Kidney epithelial cell (primary cell): ENCODE measurements around the gene TMEM86B. TPM values are rescaled to one million over a fixed set of nuclear protein-coding genes. Genes with fewer than 3 reads are reported as not detected.

Experiments
- DNase-seq: peaks from one replicate; pipeline ENCODE4 v3.0.0-alpha.2; 2010; ENCODE audit warnings: low read depth
- H3K27me3 ChIP-seq: 2 replicates; pipeline ENCODE4 v1.6.0; 2011; ENCODE audit warnings: low read length; ENCODE audit not compliant: control insufficient read depth, insufficient read depth
- H3K36me3 ChIP-seq: 2 replicates; pipeline ENCODE4 v1.5.1; 2011; ENCODE audit warnings: low read length; ENCODE audit not compliant: control insufficient read depth, insufficient read depth
- H3K4me3 ChIP-seq: 2 replicates; pipeline ENCODE4 v1.5.1; 2011; ENCODE audit warnings: low read depth, mild to moderate bottlenecking, control low read depth, low read length
- CTCF ChIP-seq: IDR thresholded peaks from 2 replicates; pipeline ENCODE4 v1.5.1; 2011; ENCODE audit warnings: mild to moderate bottlenecking, moderate library complexity, low read length, control low read depth, inconsistent platforms; ENCODE audit not compliant: insufficient read depth, poor library complexity, severe bottlenecking
- total RNA-seq: library from RNA; depleted of rRNA; stranded (reverse); fragments of >200 nt; gene quantifications from 2 replicates; pipeline ENCODE4 v1.2.3, GENCODE V29; 2015

The TMEM86B gene
- total RNA-seq, 1 donor from 2014 or later, result 2.3 TPM

- no peak overlapping the region for H3K4me3 ChIP-seq
- H3K36me3 ChIP-seq, result no peaks in the 10 kb centered on the region
- no peak for TF ChIP-seq CTCF
- H3K27me3 ChIP-seq, result no peaks in the 10 kb centered on the region
- DNase-seq, result no peak
Measured at GRCh38 chr19:55197528-55197927, 31.0 kb downstream of the TMEM86B start.

GRCh38 chr19:55196803-55197202 is 31.8 kb downstream of the TMEM86B start:
- no peak overlapping the region for H3K4me3 ChIP-seq
- H3K36me3 ChIP-seq, result no peaks in the 10 kb centered on the region
- TF ChIP-seq CTCF, result no peak
- DNase-seq, result no peak
- no peaks in the 10 kb centered on the region for H3K27me3 ChIP-seq

- DNase-seq, result no peak
- Histone ChIP-seq H3K36me3 (no peaks in the 10 kb centered on the region), H3K27me3 (no peaks in the 10 kb centered on the region), H3K4me3 (no peak overlapping the region)
- no peak for TF ChIP-seq CTCF
Measured at GRCh38 chr19:55193481-55193880, 35.1 kb downstream of the TMEM86B start.

GRCh38 chr19:55189403-55189835 is 39.1 kb downstream of the TMEM86B start:
- Histone ChIP-seq H3K36me3 (no peaks in the 10 kb centered on the region), H3K27me3 (peaks cover 3% of the 10 kb centered on the region), H3K4me3 (no peak overlapping the region)
- no peak for TF ChIP-seq CTCF
- peak; percentile 65 for DNase-seq

GRCh38 chr19:55188625-55189024 is 39.9 kb downstream of the TMEM86B start:
- H3K4me3 ChIP-seq, result no peak overlapping the region
- DNase-seq, result no peak
- TF ChIP-seq CTCF, result no peak

GRCh38 chr19:55186080-55186479 is 42.5 kb downstream of the TMEM86B start:
- H3K27me3 ChIP-seq, result peaks cover 12% of the 10 kb centered on the region
- H3K4me3 ChIP-seq, result no peak overlapping the region
- DNase-seq, result no peak
- no peak for TF ChIP-seq CTCF
- no peaks in the 10 kb centered on the region for H3K36me3 ChIP-seq

More at GRCh38 chr19:55188625-55189024, 39.9 kb downstream of the TMEM86B start:
- Histone ChIP-seq H3K36me3 (no peaks in the 10 kb centered on the region), H3K27me3 (peaks cover 3% of the 10 kb centered on the region)
